GM23338 (cell line): Measurements from ENCODE around the gene PLXNA2. TPM values are rescaled to one million over a fixed set of nuclear protein-coding genes. Genes with fewer than 3 reads are reported as not detected.

Source experiments
- ATAC-seq: fragments of 200-7000 bp; cut with Tn5 transposase; 3 replicates; pipeline ENCODE4 v1.9.1; 2020
- DNase-seq: peaks from one replicate; pipeline ENCODE4 v3.0.0-alpha.2; 2015; ENCODE audit warnings: low spot score
- H2AFZ ChIP-seq: fragments of 200-600 bp; sonication (generic); 2 replicates; pipeline ENCODE4 v1.8.0; 2016; ENCODE audit warnings: antibody characterized with exemption, mild to moderate bottlenecking, moderate library complexity
- H3F3A ChIP-seq: fragments of 200-600 bp; sonication (generic); replicated peaks from 2 replicates; pipeline ENCODE4 v1.8.0; 2017; ENCODE audit warnings: antibody characterized with exemption, mixed run types, low read depth
- H3K27ac ChIP-seq: fragments of 200-600 bp; sonication (generic); 2 replicates; pipeline ENCODE4 v1.6.1; 2016; ENCODE audit warnings: low read depth
- H3K27me3 ChIP-seq: fragments of 200-600 bp; sonication (generic); 2 replicates; pipeline ENCODE4 v1.8.0; 2016; ENCODE audit warnings: mild to moderate bottlenecking, mixed run types, moderate library complexity; ENCODE audit not compliant: insufficient read depth
- H3K36me3 ChIP-seq: fragments of 200-600 bp; sonication (generic); 2 replicates; pipeline ENCODE4 v1.8.0; 2016; ENCODE audit warnings: mild to moderate bottlenecking; ENCODE audit not compliant: insufficient read depth
- H3K4me1 ChIP-seq: fragments of 200-600 bp; sonication (generic); 2 replicates; pipeline ENCODE4 v1.8.0; 2016; ENCODE audit warnings: mild to moderate bottlenecking, moderate library complexity; ENCODE audit not compliant: insufficient read depth
- H3K4me2 ChIP-seq: fragments of 200-600 bp; sonication (generic); 2 replicates; pipeline ENCODE4 v1.7.1; 2017; ENCODE audit warnings: mixed run types
- H3K4me3 ChIP-seq: fragments of 200-600 bp; sonication (generic); 2 replicates; pipeline ENCODE4 v1.6.1; 2016; ENCODE audit warnings: mixed run types
- H3K79me2 ChIP-seq: fragments of 200-600 bp; sonication (generic); replicated peaks from 2 replicates; pipeline ENCODE4 v1.8.0; 2017; ENCODE audit warnings: mild to moderate bottlenecking; ENCODE audit not compliant: insufficient read depth
- H3K9me2 ChIP-seq: fragments of 200-600 bp; sonication (generic); 2 replicates; pipeline ENCODE4 v1.8.0; 2017; ENCODE audit not compliant: insufficient read depth
- H4K20me1 ChIP-seq: fragments of 200-600 bp; sonication (generic); replicated peaks from 2 replicates; pipeline ENCODE4 v1.8.0; 2017; ENCODE audit warnings: mild to moderate bottlenecking; ENCODE audit not compliant: insufficient read depth
- H3K27ac Mint-ChIP-seq: 2 replicates; pipeline ENCODE4 v1.8.0; 2020; ENCODE audit warnings: inconsistent platforms, mild to moderate bottlenecking, moderate library complexity, mixed read lengths
- H3K27me3 Mint-ChIP-seq: 3 replicates; pipeline ENCODE4 v1.8.0; 2022; ENCODE audit warnings: low read depth, mild to moderate bottlenecking, moderate library complexity, mixed read lengths, inconsistent platforms; ENCODE audit not compliant: insufficient read depth, poor library complexity
- H3K36me3 Mint-ChIP-seq: 3 replicates; pipeline ENCODE4 v1.8.0; 2021; ENCODE audit warnings: low read depth, mild to moderate bottlenecking, inconsistent platforms, moderate library complexity, mixed read lengths
- H3K4me1 Mint-ChIP-seq: 3 replicates; pipeline ENCODE4 v1.8.0; 2020; ENCODE audit warnings: mild to moderate bottlenecking, inconsistent platforms, mixed read lengths
- H3K4me3 Mint-ChIP-seq: 3 replicates; pipeline ENCODE4 v1.8.0; 2021; ENCODE audit warnings: moderate library complexity, mild to moderate bottlenecking, inconsistent platforms, mixed read lengths
- H3K9me3 Mint-ChIP-seq: 3 replicates; pipeline ENCODE4 v1.8.0; 2020; ENCODE audit warnings: moderate library complexity, mild to moderate bottlenecking, inconsistent platforms, mixed read lengths
- CREB1 ChIP-seq: fragments of 250-450 bp; sonication (Bioruptor Pico); IDR thresholded peaks from 2 replicates; pipeline ENCODE4 v1.5.0; 2020; ENCODE audit warnings: low read depth, mild to moderate bottlenecking, moderate library complexity
- CTCF ChIP-seq, 2 experiments: fragments of 200-600 bp in 1 of 2; sonication (generic) in 1 of 2; conservative IDR thresholded peaks; 2 replicates each; pipeline versions ENCODE4 v1.5.1 to v1.6.1; 2016 to 2017; ENCODE audit warnings: antibody characterized with exemption in 2 of 2, low read depth in 2 of 2, mild to moderate bottlenecking in 2 of 2, moderate library complexity in 1 of 2
- EZH2 ChIP-seq: fragments of 200-600 bp; sonication (generic); IDR thresholded peaks from one replicate; pipeline ENCODE4 v1.8.0; 2017; ENCODE audit warnings: antibody characterized with exemption, mild to moderate bottlenecking, low read depth; ENCODE audit not compliant: unreplicated experiment
- EZH2phosphoT487 ChIP-seq: fragments of 200-600 bp; sonication (generic); IDR thresholded peaks from one replicate; pipeline ENCODE4 v1.8.1; 2018; ENCODE audit warnings: antibody characterized with exemption; ENCODE audit not compliant: unreplicated experiment
- JUNB ChIP-seq: IDR thresholded peaks from one replicate; pipeline ENCODE4 v1.6.1; 2016; ENCODE audit warnings: antibody characterized with exemption; ENCODE audit not compliant: unreplicated experiment
- NANOG ChIP-seq: IDR thresholded peaks from 2 replicates; pipeline ENCODE4 v1.6.1; 2016; ENCODE audit warnings: antibody characterized with exemption, borderline replicate concordance
- POLR2AphosphoS5 ChIP-seq: IDR thresholded peaks from 2 replicates; pipeline ENCODE4 v1.6.1; 2016; ENCODE audit warnings: antibody characterized with exemption, low read depth
- REST ChIP-seq: IDR thresholded peaks from one replicate; pipeline ENCODE4 v1.6.1; 2018; ENCODE audit warnings: antibody characterized with exemption; ENCODE audit not compliant: unreplicated experiment
- ZNF114 ChIP-seq: fragments of 250-450 bp; sonication (Bioruptor Pico); IDR thresholded peaks from 2 replicates; pipeline ENCODE4 v1.5.0; 2020; ENCODE audit warnings: mild to moderate bottlenecking, moderate library complexity
- ZNF331 ChIP-seq: fragments of 250-450 bp; sonication (Bioruptor Pico); IDR thresholded peaks from 2 replicates; pipeline ENCODE4 v1.5.0; 2020; ENCODE audit warnings: low read depth, mild to moderate bottlenecking, moderate library complexity
- polyA plus RNA-seq: library from polyadenylated mRNA; unstranded; fragments of >200 nt; fragmentation: Nextera tagmentation; extraction: Ambion mirVana; gene quantifications from 2 replicates; pipeline ENCODE4 v1.2.1, GENCODE V29; 2016
- total RNA-seq: library from RNA; depleted of rRNA; stranded (reverse); fragments of >200 nt; shearing (Covaris generic); gene quantifications from 2 replicates; pipeline ENCODE4 v1.2.3, GENCODE V29; 2014
- TF ChIP-seq, protein P1 (sequence below): IDR thresholded peaks from 2 replicates; pipeline ENCODE4 v1.6.1; 2016; ENCODE audit warnings: antibody characterized with exemption
- TF ChIP-seq, protein P2 (sequence below): fragments of 250-450 bp; sonication (Bioruptor Pico); IDR thresholded peaks from 2 replicates; pipeline ENCODE4 v1.5.0; 2020; ENCODE audit warnings: mild to moderate bottlenecking, moderate library complexity

PLXNA2 gene
- total and polyA plus RNA-seq, 2 experiments from 2014 or later: 0.40 to 1.8 TPM

DNA sequence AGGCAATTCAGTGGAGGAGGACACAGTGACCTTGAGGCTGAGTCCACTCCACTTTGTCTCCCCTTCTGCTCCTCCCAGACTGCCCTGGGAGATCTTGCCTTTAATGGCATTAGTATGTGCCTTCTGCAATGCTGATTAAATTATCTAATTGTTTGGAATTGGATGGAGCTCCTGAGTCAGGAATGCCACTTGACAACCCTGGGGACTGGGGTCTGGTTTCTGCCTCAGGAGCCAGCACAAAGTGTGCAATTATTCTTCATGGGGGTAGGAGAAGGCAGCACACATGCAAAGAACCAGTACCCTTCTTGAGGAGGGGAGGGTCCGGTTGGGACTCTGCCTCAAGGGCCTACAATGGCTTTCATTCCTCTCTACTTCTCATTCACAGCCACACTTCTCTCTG lies 11.9 kb upstream of the PLXNA2 start (continued):
- TF ChIP-seq, protein P1, sequence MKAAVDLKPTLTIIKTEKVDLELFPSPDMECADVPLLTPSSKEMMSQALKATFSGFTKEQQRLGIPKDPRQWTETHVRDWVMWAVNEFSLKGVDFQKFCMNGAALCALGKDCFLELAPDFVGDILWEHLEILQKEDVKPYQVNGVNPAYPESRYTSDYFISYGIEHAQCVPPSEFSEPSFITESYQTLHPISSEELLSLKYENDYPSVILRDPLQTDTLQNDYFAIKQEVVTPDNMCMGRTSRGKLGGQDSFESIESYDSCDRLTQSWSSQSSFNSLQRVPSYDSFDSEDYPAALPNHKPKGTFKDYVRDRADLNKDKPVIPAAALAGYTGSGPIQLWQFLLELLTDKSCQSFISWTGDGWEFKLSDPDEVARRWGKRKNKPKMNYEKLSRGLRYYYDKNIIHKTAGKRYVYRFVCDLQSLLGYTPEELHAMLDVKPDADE: no peak
- TF ChIP-seq NANOG: no peak
- no peak for TF ChIP-seq REST
- TF ChIP-seq EZH2phosphoT487: no peak
- no peak for TF ChIP-seq POLR2AphosphoS5
- no peak for TF ChIP-seq CTCF (conservative IDR thresholded peaks at IDR 0.05; ENCODE audit: low read depth in 2 of 2)
- TF ChIP-seq EZH2: no peak

GRCh38 chr1:208254862-208255261 lies 10.7 kb upstream of the PLXNA2 start:
- TF ChIP-seq ZNF331 (CRISPR knock-in tag) (no peak), ZNF114 (CRISPR knock-in tag) (no peak), CREB1 (no peak), EZH2phosphoT487 (no peak), JUNB (no peak), POLR2AphosphoS5 (no peak)
- TF ChIP-seq, protein P2, sequence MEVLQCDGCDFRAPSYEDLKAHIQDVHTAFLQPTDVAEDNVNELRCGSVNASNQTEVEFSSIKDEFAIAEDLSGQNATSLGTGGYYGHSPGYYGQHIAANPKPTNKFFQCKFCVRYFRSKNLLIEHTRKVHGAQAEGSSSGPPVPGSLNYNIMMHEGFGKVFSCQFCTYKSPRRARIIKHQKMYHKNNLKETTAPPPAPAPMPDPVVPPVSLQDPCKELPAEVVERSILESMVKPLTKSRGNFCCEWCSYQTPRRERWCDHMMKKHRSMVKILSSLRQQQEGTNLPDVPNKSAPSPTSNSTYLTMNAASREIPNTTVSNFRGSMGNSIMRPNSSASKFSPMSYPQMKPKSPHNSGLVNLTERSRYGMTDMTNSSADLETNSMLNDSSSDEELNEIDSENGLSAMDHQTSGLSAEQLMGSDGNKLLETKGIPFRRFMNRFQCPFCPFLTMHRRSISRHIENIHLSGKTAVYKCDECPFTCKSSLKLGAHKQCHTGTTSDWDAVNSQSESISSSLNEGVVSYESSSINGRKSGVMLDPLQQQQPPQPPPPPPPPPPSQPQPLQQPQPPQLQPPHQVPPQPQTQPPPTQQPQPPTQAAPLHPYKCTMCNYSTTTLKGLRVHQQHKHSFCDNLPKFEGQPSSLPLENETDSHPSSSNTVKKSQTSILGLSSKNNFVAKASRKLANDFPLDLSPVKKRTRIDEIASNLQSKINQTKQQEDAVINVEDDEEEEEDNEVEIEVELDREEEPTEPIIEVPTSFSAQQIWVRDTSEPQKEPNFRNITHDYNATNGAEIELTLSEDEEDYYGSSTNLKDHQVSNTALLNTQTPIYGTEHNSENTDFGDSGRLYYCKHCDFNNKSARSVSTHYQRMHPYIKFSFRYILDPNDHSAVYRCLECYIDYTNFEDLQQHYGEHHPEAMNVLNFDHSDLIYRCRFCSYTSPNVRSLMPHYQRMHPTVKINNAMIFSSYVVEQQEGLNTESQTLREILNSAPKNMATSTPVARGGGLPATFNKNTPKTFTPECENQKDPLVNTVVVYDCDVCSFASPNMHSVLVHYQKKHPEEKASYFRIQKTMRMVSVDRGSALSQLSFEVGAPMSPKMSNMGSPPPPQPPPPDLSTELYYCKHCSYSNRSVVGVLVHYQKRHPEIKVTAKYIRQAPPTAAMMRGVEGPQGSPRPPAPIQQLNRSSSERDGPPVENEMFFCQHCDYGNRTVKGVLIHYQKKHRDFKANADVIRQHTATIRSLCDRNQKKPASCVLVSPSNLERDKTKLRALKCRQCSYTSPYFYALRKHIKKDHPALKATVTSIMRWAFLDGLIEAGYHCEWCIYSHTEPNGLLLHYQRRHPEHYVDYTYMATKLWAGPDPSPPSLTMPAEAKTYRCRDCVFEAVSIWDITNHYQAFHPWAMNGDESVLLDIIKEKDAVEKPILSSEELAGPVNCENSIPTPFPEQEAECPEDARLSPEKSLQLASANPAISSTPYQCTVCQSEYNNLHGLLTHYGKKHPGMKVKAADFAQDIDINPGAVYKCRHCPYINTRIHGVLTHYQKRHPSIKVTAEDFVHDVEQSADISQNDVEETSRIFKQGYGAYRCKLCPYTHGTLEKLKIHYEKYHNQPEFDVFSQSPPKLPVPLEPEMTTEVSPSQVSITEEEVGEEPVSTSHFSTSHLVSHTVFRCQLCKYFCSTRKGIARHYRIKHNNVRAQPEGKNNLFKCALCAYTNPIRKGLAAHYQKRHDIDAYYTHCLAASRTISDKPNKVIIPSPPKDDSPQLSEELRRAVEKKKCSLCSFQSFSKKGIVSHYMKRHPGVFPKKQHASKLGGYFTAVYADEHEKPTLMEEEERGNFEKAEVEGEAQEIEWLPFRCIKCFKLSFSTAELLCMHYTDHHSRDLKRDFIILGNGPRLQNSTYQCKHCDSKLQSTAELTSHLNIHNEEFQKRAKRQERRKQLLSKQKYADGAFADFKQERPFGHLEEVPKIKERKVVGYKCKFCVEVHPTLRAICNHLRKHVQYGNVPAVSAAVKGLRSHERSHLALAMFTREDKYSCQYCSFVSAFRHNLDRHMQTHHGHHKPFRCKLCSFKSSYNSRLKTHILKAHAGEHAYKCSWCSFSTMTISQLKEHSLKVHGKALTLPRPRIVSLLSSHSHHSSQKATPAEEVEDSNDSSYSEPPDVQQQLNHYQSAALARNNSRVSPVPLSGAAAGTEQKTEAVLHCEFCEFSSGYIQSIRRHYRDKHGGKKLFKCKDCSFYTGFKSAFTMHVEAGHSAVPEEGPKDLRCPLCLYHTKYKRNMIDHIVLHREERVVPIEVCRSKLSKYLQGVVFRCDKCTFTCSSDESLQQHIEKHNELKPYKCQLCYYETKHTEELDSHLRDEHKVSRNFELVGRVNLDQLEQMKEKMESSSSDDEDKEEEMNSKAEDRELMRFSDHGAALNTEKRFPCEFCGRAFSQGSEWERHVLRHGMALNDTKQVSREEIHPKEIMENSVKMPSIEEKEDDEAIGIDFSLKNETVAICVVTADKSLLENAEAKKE (CRISPR knock-in tag): no peak
- TF ChIP-seq, protein P1: no peak
- peaks cover 17% of the 10 kb centered on the region for H3K4me1 ChIP-seq
- H3K79me2 ChIP-seq: no peaks in the 10 kb centered on the region
- no peak overlapping the region for H3K4me3 ChIP-seq
- no peak for ATAC-seq
- no peak overlapping the region for H3K4me3 Mint-ChIP-seq
- H4K20me1 ChIP-seq: no peaks in the 10 kb centered on the region
- no peaks in the 10 kb centered on the region for H3K9me2 ChIP-seq
- no peak overlapping the region for H2AFZ ChIP-seq
- H3K27ac Mint-ChIP-seq: no peak overlapping the region
- no peaks in the 10 kb centered on the region for H3K36me3 ChIP-seq
- no peak overlapping the region for H3K4me2 ChIP-seq
- no peak for DNase-seq
- peaks cover 32% of the 10 kb centered on the region for H3K4me1 Mint-ChIP-seq
- H3K27ac ChIP-seq: no peak overlapping the region
- H3K27me3 ChIP-seq: no peaks in the 10 kb centered on the region
- H3F3A ChIP-seq: no peaks in the 10 kb centered on the region
- peaks cover 22% of the 10 kb centered on the region for H3K27me3 Mint-ChIP-seq
- H3K9me3 Mint-ChIP-seq: peaks cover 7% of the 10 kb centered on the region; the same call in 2 of the 3 replicates
- peaks cover 4% of the 10 kb centered on the region; the same call in 2 of the 3 replicates for H3K36me3 Mint-ChIP-seq
